ENCODE measurements around the gene RASA3. TPM values are rescaled to one million over a fixed set of nuclear protein-coding genes. Genes with fewer than 3 reads are reported as not detected.

The RASA3 gene
- total RNA-seq, 1 donor from 2014 or later: 11.2 TPM

- intact Hi-C loops (cut with DNase I): no loop called here
- ATAC-seq (ENCODE audit: poor library complexity) (no peak), DNase-seq (peak; percentile 45)
Observed at GRCh38 chr13:114067886-114068651, 64.4 kb downstream of the RASA3 start.

DNA sequence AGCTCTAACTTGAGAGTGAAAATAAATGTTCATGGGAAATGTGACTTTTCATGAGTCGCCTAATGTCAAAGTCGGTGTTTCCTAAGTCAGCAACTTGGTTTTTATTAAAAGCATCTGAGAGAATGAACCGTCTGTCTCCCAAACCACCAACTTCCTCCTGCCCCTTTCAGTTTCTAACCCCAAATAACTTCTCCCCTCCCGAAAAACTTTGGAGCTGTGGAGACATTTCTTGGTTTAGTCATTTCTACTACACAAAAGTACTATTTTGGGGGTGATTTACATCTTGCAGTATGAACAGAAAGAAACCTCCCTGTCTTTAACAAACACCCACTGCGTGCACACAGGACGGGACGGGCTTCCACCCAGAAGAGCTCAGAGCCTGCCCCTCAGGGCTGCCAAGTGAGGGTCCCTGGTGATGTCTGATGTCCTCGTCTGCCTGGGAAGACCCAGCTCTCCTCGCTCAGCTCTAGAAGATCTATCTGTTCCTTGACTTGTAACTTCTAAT is 65.0 kb downstream of the RASA3 start:
- ATAC-seq (ENCODE audit: poor library complexity) (no peak), DNase-seq (no peak)
- intact Hi-C loops (cut with DNase I): no loop called here

DNA sequence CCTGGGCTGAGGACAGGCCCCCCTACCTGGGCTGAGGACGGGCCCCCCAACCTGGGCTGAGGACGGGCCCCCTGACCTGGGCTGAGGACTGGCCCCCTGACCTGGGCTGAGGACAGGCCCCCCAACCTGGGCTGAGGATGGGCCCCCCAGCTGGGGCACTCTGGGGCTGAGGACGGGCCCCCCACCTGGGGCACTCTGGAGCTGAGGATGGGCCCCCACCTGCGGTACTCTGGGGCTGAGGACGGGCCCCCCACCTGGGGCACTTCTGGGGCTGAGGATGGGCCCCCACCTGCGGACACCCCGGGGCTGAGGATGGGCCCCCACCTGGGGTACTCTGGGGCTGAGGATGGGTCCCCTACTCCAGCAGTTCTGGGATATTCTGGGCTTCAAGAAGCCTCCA is 65.5 kb downstream of the RASA3 start:
- DNase-seq: no peak
- ATAC-seq (ENCODE audit: poor library complexity): no peak
- intact Hi-C loops (cut with DNase I): no loop called here

- intact Hi-C loops (cut with DNase I): no loop called here
- DNase-seq (peak; percentile 50), ATAC-seq (ENCODE audit: poor library complexity) (no peak)
Observed at GRCh38 chr13:114065926-114066774, 66.3 kb downstream of the RASA3 start.

GRCh38 chr13:114065141-114065925 is 67.1 kb downstream of the RASA3 start:
- peak; percentile 91 for DNase-seq
- peak; percentile 86 for ATAC-seq (ENCODE audit: poor library complexity)
- intact Hi-C loops (cut with DNase I): no loop called here

- intact Hi-C loops (cut with DNase I): no loop called here
- DNase-seq (peak; percentile 53), ATAC-seq (ENCODE audit: poor library complexity) (peak; percentile 6)
Observed at GRCh38 chr13:114064450-114065140, 67.8 kb downstream of the RASA3 start.

DNA sequence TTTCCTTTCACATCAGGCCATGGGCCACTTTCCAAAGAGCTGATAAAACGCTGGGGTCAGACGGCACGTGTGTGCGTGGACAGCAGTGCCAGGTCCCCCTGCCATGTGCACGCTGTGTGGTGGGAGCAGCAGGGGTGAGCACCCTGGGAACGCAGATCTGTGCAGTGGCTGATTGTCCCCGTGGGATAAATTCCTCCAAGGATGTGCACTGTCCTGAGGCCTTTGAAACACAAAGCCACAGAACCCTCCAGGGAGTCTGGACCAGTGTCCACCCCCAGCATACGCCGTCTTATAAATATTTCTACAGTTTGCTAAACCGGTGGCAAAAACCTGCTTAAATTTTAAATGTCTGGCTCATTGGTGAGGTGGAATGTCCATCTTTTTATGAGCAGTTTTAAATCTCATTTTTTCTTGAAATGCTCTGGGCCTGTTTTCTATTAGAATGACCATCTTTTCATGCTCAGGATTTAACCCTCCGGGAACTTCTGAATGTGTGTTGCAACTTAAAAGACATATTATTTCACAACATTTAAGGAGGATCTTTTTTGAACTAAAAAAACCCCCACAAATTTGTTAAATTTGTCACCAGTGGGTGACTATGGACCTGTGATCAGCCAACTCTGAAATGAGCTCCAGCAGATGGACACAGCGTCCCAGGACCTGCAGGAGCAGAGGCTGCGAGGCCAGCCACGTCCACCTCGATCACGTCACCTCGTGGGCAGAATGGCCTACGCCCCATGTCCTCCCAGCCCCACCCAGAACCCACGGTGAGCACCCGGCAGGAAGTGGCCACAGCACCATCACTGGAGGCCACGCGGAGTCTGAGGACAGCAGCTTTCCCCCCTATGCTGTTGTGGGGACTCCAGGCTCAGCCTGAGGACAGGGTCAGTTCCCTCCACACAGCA is 68.6 kb downstream of the RASA3 start:
- intact Hi-C loops (cut with DNase I): no loop called here
- ATAC-seq (ENCODE audit: poor library complexity) (peak; percentile 8), DNase-seq (peak; percentile 77)

DNA sequence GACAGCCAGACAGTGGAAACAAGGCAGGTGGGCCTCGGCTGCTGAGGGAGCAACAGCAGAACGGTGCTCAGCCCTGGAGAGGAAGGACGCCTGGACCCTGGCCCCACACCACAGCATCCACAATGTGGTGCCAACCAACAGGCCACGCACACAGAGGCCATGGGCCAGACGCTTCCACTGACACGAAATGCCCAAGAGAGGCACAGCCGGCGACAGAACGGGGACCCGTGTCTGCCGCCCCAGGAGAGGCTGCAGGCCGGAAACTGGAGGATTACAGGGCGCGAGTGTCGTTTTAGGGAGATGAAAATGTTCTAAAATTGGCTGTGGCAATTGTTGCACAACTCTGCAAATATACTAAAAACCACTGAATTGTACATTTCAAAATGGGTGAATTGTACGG is 69.7 kb downstream of the RASA3 start:
- DNase-seq (peak; percentile 49), ATAC-seq (ENCODE audit: poor library complexity) (no peak)
- intact Hi-C loops (cut with DNase I): no loop called here

DNA sequence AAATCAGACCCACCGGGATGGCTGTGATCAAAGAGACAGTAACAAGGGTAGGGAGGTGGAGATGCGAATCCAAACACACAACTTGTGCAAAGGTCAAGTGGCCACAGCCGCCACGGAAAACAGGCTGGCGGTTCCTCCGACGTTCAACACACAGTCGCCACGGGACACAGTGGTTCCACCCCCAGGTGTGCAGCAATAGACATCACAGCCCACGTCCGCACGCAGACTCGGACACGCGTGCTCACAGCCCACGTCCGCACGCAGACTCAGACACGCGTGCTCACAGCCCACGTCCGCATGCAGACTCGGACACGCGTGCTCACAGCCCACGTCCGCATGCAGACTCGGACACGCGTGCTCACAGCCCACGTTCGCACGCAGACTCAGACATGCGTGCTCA is 70.1 kb downstream of the RASA3 start:
- DNase-seq: peak; percentile 43

DNA sequence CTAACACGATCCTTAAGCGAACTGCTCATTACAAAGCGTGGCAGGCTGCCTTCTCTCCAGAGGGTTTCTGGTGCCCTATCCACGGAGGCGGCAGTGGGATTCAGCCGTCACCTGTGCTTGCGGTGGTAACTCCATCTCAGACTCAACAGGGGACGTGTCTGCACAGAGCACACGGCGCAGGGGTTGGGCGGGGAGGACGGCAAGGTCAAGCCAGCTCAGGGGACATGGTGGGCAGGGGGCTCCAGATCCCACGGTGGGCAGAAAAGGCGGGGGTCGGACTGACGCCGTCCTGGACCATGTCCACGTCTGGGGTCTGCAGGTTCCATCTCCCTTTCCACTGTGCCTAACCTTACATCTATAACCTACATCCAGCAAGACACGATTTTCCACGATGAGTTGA is 70.7 kb downstream of the RASA3 start:
- no peak for DNase-seq
- no peak for ATAC-seq (ENCODE audit: poor library complexity)
- intact Hi-C loops (cut with DNase I): no loop called here

More for the DNA sequence above, 70.1 kb downstream of the RASA3 start:
- intact Hi-C loops (cut with DNase I): no loop called here
- no peak for ATAC-seq (ENCODE audit: poor library complexity)

GRCh38 chr13:114061047-114061446 is 71.4 kb downstream of the RASA3 start:
- intact Hi-C loops (cut with DNase I): no loop called here
- no peak for DNase-seq

DNA sequence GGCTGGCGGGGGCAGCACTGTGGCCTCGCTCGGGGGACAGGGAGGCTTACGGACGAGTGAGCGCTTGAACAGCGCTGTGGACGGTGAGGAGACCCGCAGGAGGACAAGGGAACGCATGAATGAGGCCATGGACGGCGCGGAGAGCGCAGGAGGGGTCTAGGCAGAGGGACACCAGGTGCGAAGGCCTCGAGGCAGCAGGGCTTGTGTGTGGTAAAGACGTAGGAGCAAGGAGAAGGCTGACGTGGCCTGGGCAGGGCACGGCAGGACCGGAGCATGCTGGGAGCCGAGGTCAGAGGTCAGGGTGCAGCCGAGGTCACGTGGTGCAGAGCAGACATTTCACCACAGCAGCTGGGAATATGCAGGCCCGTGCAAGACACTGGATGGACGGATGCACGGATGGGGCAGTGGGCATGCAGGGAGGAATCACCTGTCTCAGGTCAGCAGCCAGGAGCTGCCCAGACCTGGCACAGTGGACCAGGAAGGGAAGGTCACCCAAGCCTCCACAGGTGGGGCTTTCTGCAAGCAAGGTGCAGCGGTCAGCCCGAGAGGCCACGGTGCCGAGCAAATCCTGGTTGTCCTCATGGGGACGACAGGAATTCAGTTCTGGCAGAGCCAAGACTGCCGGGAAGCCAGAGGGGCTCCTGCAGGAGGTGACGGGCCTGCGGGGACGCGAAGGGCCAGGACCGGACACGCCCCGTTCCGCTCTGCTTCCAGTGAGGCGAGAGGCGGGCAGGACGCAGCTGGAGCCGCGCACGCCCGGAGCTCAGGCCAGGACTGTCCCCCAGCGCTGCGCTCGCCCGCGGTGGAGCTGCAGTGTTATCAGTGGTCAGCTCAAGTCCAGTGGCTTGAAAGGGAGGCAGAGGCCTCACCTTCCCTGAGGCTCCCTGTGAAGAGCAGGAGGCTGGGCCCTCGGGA is 72.2 kb downstream of the RASA3 start:
- intact Hi-C loops (cut with DNase I): no loop called here
- peak; percentile 81 for DNase-seq
- peak; percentile 20 for ATAC-seq (ENCODE audit: poor library complexity)

More at GRCh38 chr13:114061047-114061446, 71.4 kb downstream of the RASA3 start:
- no peak for ATAC-seq (ENCODE audit: poor library complexity)

- DNase-seq (peak; percentile 40), ATAC-seq (ENCODE audit: poor library complexity) (no peak)
- intact Hi-C loops (cut with DNase I): no loop called here
Observed at GRCh38 chr13:114059428-114059827, 73.0 kb downstream of the RASA3 start.

- peak; percentile 35 for DNase-seq
- intact Hi-C loops (cut with DNase I): no loop called here
Observed at GRCh38 chr13:114058051-114058867, 74.2 kb downstream of the RASA3 start.

DNA sequence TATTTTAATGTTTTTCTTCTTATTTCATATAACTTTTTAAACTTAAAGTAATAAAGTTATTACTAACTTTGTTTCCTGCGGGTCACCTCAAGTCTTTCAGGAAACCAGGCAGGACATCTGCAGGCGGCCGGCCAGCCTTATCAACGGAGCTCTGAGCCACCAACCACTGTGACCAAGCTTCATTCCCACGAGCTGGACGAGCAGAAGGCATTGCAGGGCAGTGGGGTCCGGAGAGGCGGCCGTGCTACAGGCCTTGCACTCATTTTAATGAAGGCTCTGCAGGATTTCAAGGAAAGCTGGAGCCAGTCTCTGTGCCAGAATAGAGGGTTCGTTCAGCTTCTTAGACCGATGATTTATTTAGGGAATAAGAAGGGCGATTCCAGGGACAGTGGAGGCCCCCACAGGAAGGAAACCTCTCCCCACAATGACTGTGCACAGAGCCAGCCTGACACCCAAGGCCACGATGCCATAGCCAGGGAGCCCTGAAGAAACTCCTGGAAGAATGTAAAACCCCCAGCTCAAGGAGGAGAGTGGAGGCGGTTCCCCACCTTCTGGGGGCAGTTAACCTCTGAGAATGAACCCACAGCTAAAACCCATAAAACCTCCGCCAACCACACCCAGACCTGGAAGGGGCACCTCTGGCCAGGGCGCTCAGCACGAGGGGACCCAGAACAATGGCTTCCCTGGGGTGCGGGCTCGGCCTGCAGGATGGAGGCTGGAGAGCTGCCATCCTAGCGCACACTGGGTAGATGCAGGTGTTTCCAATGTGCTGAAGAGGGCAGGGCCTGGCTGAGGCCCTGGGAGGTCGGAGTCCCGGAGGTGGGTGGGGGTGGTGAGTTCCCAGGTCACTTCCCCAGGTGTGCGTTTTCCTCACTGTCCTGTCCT is 75.0 kb downstream of the RASA3 start:
- DNase-seq (peak; percentile 49), ATAC-seq (ENCODE audit: poor library complexity) (no peak)
- intact Hi-C loops (cut with DNase I): no loop called here

More at GRCh38 chr13:114058051-114058867, 74.2 kb downstream of the RASA3 start:
- ATAC-seq (ENCODE audit: poor library complexity): no peak
